Measurements from ENCODE around the gene RHOU. TPM values are rescaled to one million over a fixed set of nuclear protein-coding genes. Genes with fewer than 3 reads are reported as not detected.

The RHOU gene
- total and polyA plus RNA-seq, 10 of the 15 experiments (the other 5 are each of a cell fraction or from before 2014, with no cell fraction given): not detected

- TF ChIP-seq ATF2 (IDR thresholded peaks at IDR 0.05; ENCODE audit: low read length) (no peak), USF1 (IDR thresholded peaks at IDR 0.05; ENCODE audit: borderline replicate concordance, extremely low read length, insufficient read depth, low read depth, low read length) (no peak), BACH1 (IDR thresholded peaks at IDR 0.05; ENCODE audit: borderline replicate concordance) (no peak), ZBTB11 (CRISPR knock-in tag; IDR thresholded peaks at IDR 0.05) (no peak), HSF1 (IDR thresholded peaks at IDR 0.05; ENCODE audit: low read depth, low read length) (no peak), ASH2L (IDR thresholded peaks at IDR 0.05; ENCODE audit: borderline replicate concordance, low read depth) (no peak), PML (IDR thresholded peaks at IDR 0.05; ENCODE audit: low read length) (no peak), RELA (IDR thresholded peaks at IDR 0.05; ENCODE audit: borderline replicate concordance, partially characterized antibody) (no peak)
Measured at GRCh38 chr1:228753287-228753686, 18.0 kb downstream of the RHOU start (continued).

Data from GM12878 (cell line).